Peyer's patch (tissue), 4 donors: ENCODE results near the gene SAMD13.

ENCODE experiments used
- POLR2A ChIP-seq, 2 donors: fragments of 450-650 bp; IDR thresholded peaks; one replicate each; pipeline ENCODE4 v1.5.1; 2017; ENCODE audit warnings: antibody characterized with exemption in 2 of 2, mild to moderate bottlenecking in 2 of 2, moderate library complexity in 2 of 2
- TF ChIP-seq, protein P1 (sequence below), 6 experiments: fragments of 450-650 bp in 4 of 6; fragments of 200-600 bp in 2 of 6; sonication (generic) in 1 of 6; IDR thresholded peaks; one replicate each; pipeline ENCODE4 v1.5.1; 2017 to 2019; ENCODE audit warnings: antibody characterized with exemption in 6 of 6, mild to moderate bottlenecking in 3 of 6, moderate library complexity in 1 of 6

DNA sequence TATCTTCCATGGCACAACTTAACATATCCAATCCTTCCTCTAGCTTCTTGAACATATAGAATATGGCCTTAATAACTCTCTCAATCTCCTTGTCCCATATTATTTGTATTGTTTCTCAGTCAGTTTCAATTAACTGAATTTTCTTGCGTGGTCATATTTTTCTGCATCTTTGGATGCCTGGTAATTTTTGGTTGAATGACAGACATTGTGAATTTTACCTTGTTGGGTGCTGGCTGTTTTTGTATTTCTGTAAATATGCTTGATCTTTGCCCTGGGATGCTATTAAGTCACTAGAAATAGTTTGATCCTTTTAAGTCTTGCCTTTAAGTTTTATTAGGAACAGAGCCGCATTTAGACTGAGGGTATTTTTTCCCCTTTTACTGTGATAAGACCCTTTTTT is 5.9 kb downstream of the SAMD13 start:
- TF ChIP-seq, protein P1, sequence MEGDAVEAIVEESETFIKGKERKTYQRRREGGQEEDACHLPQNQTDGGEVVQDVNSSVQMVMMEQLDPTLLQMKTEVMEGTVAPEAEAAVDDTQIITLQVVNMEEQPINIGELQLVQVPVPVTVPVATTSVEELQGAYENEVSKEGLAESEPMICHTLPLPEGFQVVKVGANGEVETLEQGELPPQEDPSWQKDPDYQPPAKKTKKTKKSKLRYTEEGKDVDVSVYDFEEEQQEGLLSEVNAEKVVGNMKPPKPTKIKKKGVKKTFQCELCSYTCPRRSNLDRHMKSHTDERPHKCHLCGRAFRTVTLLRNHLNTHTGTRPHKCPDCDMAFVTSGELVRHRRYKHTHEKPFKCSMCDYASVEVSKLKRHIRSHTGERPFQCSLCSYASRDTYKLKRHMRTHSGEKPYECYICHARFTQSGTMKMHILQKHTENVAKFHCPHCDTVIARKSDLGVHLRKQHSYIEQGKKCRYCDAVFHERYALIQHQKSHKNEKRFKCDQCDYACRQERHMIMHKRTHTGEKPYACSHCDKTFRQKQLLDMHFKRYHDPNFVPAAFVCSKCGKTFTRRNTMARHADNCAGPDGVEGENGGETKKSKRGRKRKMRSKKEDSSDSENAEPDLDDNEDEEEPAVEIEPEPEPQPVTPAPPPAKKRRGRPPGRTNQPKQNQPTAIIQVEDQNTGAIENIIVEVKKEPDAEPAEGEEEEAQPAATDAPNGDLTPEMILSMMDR (IDR thresholded peaks at IDR 0.05) = no peak
- TF ChIP-seq POLR2A (IDR thresholded peaks at IDR 0.05) = no peak
